Stimulated activated CD4-positive, alpha-beta T cell treated with anti-CD3 and anti-CD28 coated beads, Interleukin-4, amount 100 ng/mL, for 24 hours (primary cell): ENCODE results near the gene LRRC28.

Experiments
- DNase-seq: peaks from one replicate; pipeline ENCODE4 v3.0.0-alpha.2; 2020

The LRRC28 gene

GRCh38 chr15:99250001-99250400 lies 1.3 kb upstream of the LRRC28 start:
- DNase-seq: no peak

- DNase-seq: no peak
Observed at GRCh38 chr15:99250494-99250856, 806 bp upstream of the LRRC28 start.

- DNase-seq: no peak
Observed at GRCh38 chr15:99252326-99252725, 1.0 kb downstream of the LRRC28 start.

GRCh38 chr15:99253381-99254090 lies 2.3 kb downstream of the LRRC28 start:
- DNase-seq: peak; percentile 14

GRCh38 chr15:99257107-99257750 lies 5.9 kb downstream of the LRRC28 start:
- DNase-seq: no peak

- no peak for DNase-seq
Observed at GRCh38 chr15:99264125-99264524, 12.8 kb downstream of the LRRC28 start.

- no peak for DNase-seq
Observed at GRCh38 chr15:99265541-99266070, 14.3 kb downstream of the LRRC28 start.

- no peak for DNase-seq
Observed at GRCh38 chr15:99267957-99268356, 16.7 kb downstream of the LRRC28 start.

GRCh38 chr15:99268431-99268830 lies 17.1 kb downstream of the LRRC28 start:
- DNase-seq: no peak

GRCh38 chr15:99273801-99274200 lies 22.5 kb downstream of the LRRC28 start:
- no peak for DNase-seq

- no peak for DNase-seq
Observed at GRCh38 chr15:99275061-99275460, 23.8 kb downstream of the LRRC28 start.

GRCh38 chr15:99275525-99276128 lies 24.3 kb downstream of the LRRC28 start:
- no peak for DNase-seq

- DNase-seq: no peak
Observed at GRCh38 chr15:99279290-99279689, 28.0 kb downstream of the LRRC28 start.

GRCh38 chr15:99279827-99280226 lies 28.5 kb downstream of the LRRC28 start:
- DNase-seq: peak; percentile 22

- DNase-seq: no peak
Observed at GRCh38 chr15:99282121-99282520, 30.8 kb downstream of the LRRC28 start.

GRCh38 chr15:99282586-99282985 lies 31.3 kb downstream of the LRRC28 start:
- no peak for DNase-seq

- no peak for DNase-seq
Observed at GRCh38 chr15:99283717-99284116, 32.4 kb downstream of the LRRC28 start.

- no peak for DNase-seq
Observed at GRCh38 chr15:99291643-99292042, 40.4 kb downstream of the LRRC28 start.

- DNase-seq: no peak
Observed at GRCh38 chr15:99295840-99296239, 44.6 kb downstream of the LRRC28 start.

GRCh38 chr15:99296386-99296785 lies 45.1 kb downstream of the LRRC28 start:
- no peak for DNase-seq

- DNase-seq: no peak
Observed at GRCh38 chr15:99303907-99304306, 52.6 kb downstream of the LRRC28 start.

GRCh38 chr15:99305761-99306505 lies 54.7 kb downstream of the LRRC28 start:
- DNase-seq: no peak

- no peak for DNase-seq
Observed at GRCh38 chr15:99306694-99307338, 55.5 kb downstream of the LRRC28 start.
